ENCODE measurements around the gene SRSF6. TPM values are rescaled to one million over a fixed set of nuclear protein-coding genes. Genes with fewer than 3 reads are reported as not detected.
"Not testable (repeated sequence)": the region's sequence is repeated elsewhere in the genome, so short reads cannot be mapped to it uniquely, and the experiment has no call there.

The SRSF6 gene
- total RNA-seq, 2 experiments from 2014 or later: 129 to 137 TPM

DNA sequence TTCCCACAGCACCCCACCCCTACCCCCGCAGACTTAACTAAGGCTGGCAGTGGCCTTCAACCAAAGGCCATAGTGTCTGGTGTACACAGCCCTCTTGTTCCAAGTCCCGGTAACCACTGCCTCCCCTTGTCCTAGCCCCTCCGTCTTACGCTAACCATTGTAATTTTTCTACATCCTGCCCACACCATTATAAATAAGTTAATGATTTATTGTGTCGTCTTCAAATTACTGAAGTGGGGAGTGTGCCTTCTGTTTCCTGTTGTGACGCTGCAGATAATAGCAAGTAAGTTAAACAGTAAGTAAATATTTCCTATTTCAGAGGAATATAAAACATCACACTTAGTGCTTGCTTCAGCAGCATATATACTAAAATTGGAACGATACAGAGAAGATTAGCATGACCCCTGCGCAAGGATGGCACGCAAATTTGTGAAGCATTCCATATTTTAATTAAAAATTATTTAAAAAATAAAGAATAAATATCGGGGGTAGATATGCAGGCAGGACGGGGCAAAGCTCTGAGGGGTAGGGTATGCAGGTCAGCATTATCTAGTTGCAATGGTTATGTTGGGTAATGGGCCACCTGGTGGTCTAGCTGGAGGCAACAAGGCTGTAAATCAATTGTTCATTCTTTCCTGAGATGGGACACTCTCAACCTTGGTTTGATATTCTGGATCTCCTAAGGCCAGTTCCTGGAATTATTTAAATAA is 15.1 kb downstream of the SRSF6 start:
- no peaks in the 10 kb centered on the region for H3K9me3 Mint-ChIP-seq
- peaks cover 2% of the 10 kb centered on the region for H3K36me3 Mint-ChIP-seq
- DNase-seq (no peak), ATAC-seq (ENCODE audit: low read depth) (no peak)
- POLR2A ChIA-PET: no interaction called here
- peaks cover 7% of the 10 kb centered on the region for H3K27me3 Mint-ChIP-seq
- H3K27ac Mint-ChIP-seq: no peak overlapping the region
- H3K4me1 Mint-ChIP-seq: peaks cover 2% of the 10 kb centered on the region
- H3K4me3 Mint-ChIP-seq: no peak overlapping the region

DNA sequence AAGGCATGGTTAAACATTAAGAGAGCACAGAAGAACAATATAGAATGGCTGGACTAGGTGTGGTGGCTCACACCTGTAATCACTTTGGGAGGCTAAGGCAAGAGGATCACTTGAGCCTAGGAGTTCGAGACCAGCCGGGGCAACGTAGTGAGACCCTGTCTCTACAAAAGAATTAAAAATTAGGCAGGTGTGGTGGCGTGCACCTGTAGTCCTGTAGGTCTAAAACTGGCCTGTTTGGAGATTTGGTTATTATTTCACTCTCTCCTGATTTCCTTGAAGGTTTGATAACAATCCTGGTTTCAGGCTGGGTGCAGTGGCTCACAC is 15.6 kb downstream of the SRSF6 start:
- H3K4me3 Mint-ChIP-seq: no peak overlapping the region

DNA sequence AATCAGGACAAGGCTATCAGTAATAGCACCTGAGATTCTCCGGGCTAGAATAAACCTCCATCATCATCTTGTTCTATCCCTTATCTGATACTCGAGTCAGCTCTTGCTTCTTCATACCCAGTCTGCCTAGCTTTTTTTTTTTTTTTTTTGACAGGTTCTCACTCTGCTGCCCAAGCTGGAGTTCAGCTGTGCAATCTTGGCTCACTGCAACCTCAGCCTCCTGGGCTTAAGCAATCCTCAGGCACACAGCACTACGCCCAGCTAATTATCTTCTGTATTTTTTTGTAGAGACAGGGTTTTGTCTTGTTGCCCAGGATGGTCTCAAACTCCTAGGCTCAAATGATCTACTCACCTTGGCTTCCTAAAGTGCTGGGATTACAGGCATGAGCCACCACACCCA is 19.5 kb downstream of the SRSF6 start:
- Mint-ChIP-seq H3K9me3 (no peaks in the 10 kb centered on the region), H3K36me3 (no peaks in the 10 kb centered on the region), H3K27me3 (peaks cover 19% of the 10 kb centered on the region), H3K27ac (no peak overlapping the region), H3K4me1 (peaks cover 2% of the 10 kb centered on the region), H3K4me3 (no peak overlapping the region)
- DNase-seq (no peak), ATAC-seq (ENCODE audit: low read depth) (no peak)
- POLR2A ChIA-PET: no interaction called here

More for the DNA sequence above, 15.6 kb downstream of the SRSF6 start:
- no peak for DNase-seq
- Mint-ChIP-seq H3K27ac (no peak overlapping the region), H3K4me1 (peaks cover 2% of the 10 kb centered on the region), H3K9me3 (no peaks in the 10 kb centered on the region), H3K36me3 (peaks cover 2% of the 10 kb centered on the region), H3K27me3 (peaks cover 10% of the 10 kb centered on the region)
- POLR2A ChIA-PET: no interaction called here
- no peak for ATAC-seq (ENCODE audit: low read depth)

DNA sequence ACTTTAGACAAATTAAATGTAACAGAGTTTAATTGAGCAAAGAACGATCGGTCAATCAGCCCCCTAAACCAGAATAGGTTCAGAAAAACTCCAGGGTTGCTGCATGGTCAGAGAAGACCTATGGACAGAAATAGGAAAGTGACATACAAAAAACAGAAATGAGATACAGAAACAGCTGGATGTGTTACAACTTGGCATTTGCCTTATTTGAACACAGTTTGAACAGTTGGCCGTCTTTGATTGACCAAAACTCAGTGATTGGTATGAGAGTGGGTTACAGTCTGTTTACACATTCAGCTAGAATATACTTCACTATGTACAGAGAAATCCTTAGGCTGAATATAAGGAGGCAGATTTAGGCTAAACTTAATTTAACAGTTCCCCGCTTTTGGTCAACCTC is 19.9 kb downstream of the SRSF6 start:
- Mint-ChIP-seq H3K27me3 (peaks cover 19% of the 10 kb centered on the region), H3K4me1 (peaks cover 2% of the 10 kb centered on the region), H3K36me3 (no peaks in the 10 kb centered on the region), H3K9me3 (no peaks in the 10 kb centered on the region), H3K4me3 (no peak overlapping the region), H3K27ac (no peak overlapping the region)
- POLR2A ChIA-PET: no interaction called here
- ATAC-seq (ENCODE audit: low read depth) (no peak), DNase-seq (no peak)

- peaks cover 2% of the 10 kb centered on the region for H3K4me1 Mint-ChIP-seq
- peaks cover 5% of the 10 kb centered on the region for H3K27me3 Mint-ChIP-seq
- H3K4me3 Mint-ChIP-seq: no peak overlapping the region
- ATAC-seq (ENCODE audit: low read depth) (no peak), DNase-seq (no peak)
- peaks cover 11% of the 10 kb centered on the region for H3K9me3 Mint-ChIP-seq
- no peak overlapping the region for H3K27ac Mint-ChIP-seq
- POLR2A ChIA-PET: no interaction called here
- H3K36me3 Mint-ChIP-seq: no peaks in the 10 kb centered on the region
These were observed 32.3 kb downstream of the SRSF6 start for GRCh38 chr20:43490038-43490437.

GRCh38 chr20:43492101-43492500 is 34.4 kb downstream of the SRSF6 start:
- peaks cover 4% of the 10 kb centered on the region for H3K27me3 Mint-ChIP-seq
- H3K4me3 Mint-ChIP-seq: no peak overlapping the region
- DNase-seq (no peak), ATAC-seq (ENCODE audit: low read depth) (no peak)
- peaks cover 2% of the 10 kb centered on the region for H3K4me1 Mint-ChIP-seq
- peaks cover 11% of the 10 kb centered on the region for H3K9me3 Mint-ChIP-seq
- no peak overlapping the region for H3K27ac Mint-ChIP-seq
- POLR2A ChIA-PET: no interaction called here
- no peaks in the 10 kb centered on the region for H3K36me3 Mint-ChIP-seq

DNA sequence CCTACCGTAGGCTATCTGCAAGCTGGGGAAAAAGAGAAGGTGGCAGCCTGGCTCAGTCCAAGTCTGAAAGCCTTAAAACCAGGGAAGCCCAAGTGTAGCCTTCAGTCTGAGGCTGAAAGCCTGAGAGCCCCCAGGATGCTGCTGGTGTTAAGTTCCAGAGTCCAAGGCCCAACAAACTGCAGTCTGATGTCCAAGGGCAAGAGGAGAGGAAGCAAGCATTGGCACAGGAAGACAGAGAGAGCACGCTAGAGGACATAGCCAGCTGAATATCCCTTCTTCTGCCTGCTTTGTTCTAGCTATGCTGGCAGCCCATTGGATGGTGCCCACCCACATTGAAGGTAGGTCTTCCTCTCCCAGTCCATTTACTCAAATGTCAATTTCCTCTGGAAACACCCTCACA is 37.7 kb downstream of the SRSF6 start:
- Mint-ChIP-seq H3K36me3 (no peaks in the 10 kb centered on the region), H3K27ac (no peak overlapping the region), H3K4me1 (peaks cover 2% of the 10 kb centered on the region), H3K4me3 (no peak overlapping the region), H3K27me3 (no peaks in the 10 kb centered on the region), H3K9me3 (no peaks in the 10 kb centered on the region)
- no peak for DNase-seq
- POLR2A ChIA-PET: no interaction called here
- ATAC-seq (ENCODE audit: low read depth): no peak

GRCh38 chr20:43502021-43502420 is 44.3 kb downstream of the SRSF6 start:
- H3K9me3 Mint-ChIP-seq; POLR2A ChIA-PET; DNase-seq; ATAC-seq (ENCODE audit: low read depth); H3K4me1 Mint-ChIP-seq; H3K4me3 Mint-ChIP-seq; H3K27ac Mint-ChIP-seq; H3K36me3 Mint-ChIP-seq: not testable (repeated sequence)
- H3K27me3 Mint-ChIP-seq: peaks cover 32% of the 10 kb centered on the region

DNA sequence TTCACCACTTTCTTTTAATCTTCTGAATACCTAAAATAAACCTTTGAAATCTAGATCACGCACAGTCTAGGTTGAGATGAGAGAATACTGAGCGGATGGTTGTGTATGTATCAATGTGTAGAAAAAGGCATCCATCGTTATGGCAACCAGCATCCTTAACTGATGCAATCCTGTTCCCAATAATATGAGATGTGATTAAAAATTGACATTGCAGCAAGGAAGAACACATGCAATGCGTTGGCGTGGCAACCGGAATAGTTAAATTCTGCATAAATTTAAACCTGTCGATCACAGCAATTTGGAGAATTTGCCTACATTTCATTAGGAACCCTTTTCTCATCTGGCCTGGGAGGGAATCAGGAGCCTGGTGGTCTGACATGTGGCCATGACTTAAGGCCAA is 48.5 kb downstream of the SRSF6 start:
- Mint-ChIP-seq H3K36me3 (no peaks in the 10 kb centered on the region), H3K27ac (no peak overlapping the region), H3K4me3 (no peak overlapping the region), H3K27me3 (peaks cover 52% of the 10 kb centered on the region), H3K4me1 (peaks cover 3% of the 10 kb centered on the region), H3K9me3 (no peaks in the 10 kb centered on the region)
- POLR2A ChIA-PET: no interaction called here
- DNase-seq (no peak), ATAC-seq (ENCODE audit: low read depth) (no peak)

DNA sequence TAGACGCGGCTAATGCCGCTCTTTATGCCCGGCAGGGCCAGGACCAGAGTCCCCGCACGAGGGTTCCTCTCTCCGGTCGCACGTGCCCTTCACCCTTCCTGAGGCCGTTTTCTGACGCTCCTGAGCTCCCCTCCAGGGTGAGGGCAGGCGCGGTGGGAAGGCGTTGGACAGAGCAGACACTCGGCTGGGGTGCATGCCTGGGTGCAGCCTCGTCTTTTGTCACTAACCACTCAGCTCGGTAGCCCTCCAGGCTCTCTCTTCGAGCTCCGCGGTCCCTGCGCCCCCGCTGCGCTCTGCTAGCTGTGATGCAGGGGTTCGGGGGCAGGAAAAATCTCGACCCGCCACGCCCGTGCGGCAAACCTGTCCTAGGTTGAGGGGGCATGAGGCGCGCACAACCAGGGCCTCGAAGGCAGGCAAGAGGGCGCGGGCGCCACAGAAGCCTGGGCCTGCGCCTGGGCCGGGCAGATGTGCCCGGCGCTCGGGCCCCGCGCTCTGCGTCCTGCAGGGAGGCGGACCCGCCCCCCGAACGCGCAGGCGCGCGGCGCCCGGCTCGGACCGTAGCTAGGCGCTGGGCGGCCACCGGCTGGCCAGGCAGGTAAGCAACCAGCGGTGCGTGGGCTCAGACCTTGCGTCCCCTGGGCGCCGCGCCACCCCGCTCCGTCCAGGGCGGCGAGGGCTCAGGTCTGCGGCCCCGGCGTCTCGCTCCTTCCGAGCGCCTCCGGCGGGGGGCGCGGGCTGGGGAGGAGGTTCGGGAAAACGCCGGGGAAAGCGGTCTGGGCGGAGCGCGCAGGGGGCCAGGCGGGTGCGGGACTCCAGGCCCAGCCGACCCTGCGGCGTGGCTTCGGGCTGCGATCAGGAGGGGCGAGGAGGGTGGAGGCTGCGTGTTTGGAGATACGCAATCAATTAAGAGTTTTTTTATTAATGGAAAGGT is 49.7 kb downstream of the SRSF6 start, which contains the start of gene L3MBTL1:
Gene L3MBTL1 (plus strand): TSS at position 548 of the 931 bp plus-strand sequence. CDS start 5,807 bp downstream, outside the sequence.
- DNase-seq (peak; percentile 44), ATAC-seq (ENCODE audit: low read depth) (peak; percentile 65)
- H3K4me1 Mint-ChIP-seq: peaks cover 3% of the 10 kb centered on the region
- peaks cover 51% of the 10 kb centered on the region for H3K27me3 Mint-ChIP-seq
- H3K4me3 Mint-ChIP-seq: peak within 1 kb of the TSS; percentile 61
- H3K9me3 Mint-ChIP-seq: no peaks in the 10 kb centered on the region
- POLR2A ChIA-PET: interaction anchor here (1.1 kb wide), 1 partner anchor 49 kb away, joined by 5 read pairs; the partner anchor contains the start of gene SRSF6
- no peak within 1 kb of the TSS for H3K27ac Mint-ChIP-seq
- H3K36me3 Mint-ChIP-seq: no peaks in the 10 kb centered on the region

GRCh38 chr20:43508106-43508505 is 50.4 kb downstream of the SRSF6 start:
- Mint-ChIP-seq H3K36me3 (no peaks in the 10 kb centered on the region), H3K4me3 (peak overlapping the region; percentile 61), H3K27ac (no peak overlapping the region), H3K4me1 (peaks cover 3% of the 10 kb centered on the region), H3K9me3 (no peaks in the 10 kb centered on the region), H3K27me3 (peaks cover 50% of the 10 kb centered on the region)
- DNase-seq: no peak
- ATAC-seq (ENCODE audit: low read depth): peak; percentile 35
- POLR2A ChIA-PET: interaction anchor here (0.6 kb wide), 1 partner anchor 47 kb away, joined by 3 read pairs; no protein-coding TSS in a partner anchor

- Mint-ChIP-seq H3K9me3 (no peaks in the 10 kb centered on the region), H3K27me3 (peaks cover 46% of the 10 kb centered on the region), H3K4me1 (peaks cover 3% of the 10 kb centered on the region), H3K27ac (no peak overlapping the region), H3K4me3 (peak overlapping the region; percentile 61), H3K36me3 (no peaks in the 10 kb centered on the region)
- DNase-seq (no peak), ATAC-seq (ENCODE audit: low read depth) (no peak)
- POLR2A ChIA-PET: interaction anchor here (0.6 kb wide), 1 partner anchor 47 kb away, joined by 3 read pairs; no protein-coding TSS in a partner anchor
These were observed 50.9 kb downstream of the SRSF6 start for GRCh38 chr20:43508604-43509040.

GRCh38 chr20:43511879-43512278 is 54.2 kb downstream of the SRSF6 start:
- no peaks in the 10 kb centered on the region for H3K36me3 Mint-ChIP-seq
- H3K4me3 Mint-ChIP-seq: no peak overlapping the region
- POLR2A ChIA-PET: no interaction called here
- peaks cover 5% of the 10 kb centered on the region for H3K4me1 Mint-ChIP-seq
- H3K27ac Mint-ChIP-seq: no peak overlapping the region
- DNase-seq (no peak), ATAC-seq (ENCODE audit: low read depth) (no peak)
- H3K9me3 Mint-ChIP-seq: no peaks in the 10 kb centered on the region
- peaks cover 25% of the 10 kb centered on the region for H3K27me3 Mint-ChIP-seq
